Bronchial epithelial cell (primary cell): Measurements from ENCODE around the gene EXOC6. TPM values are rescaled to one million over a fixed set of nuclear protein-coding genes. Genes with fewer than 3 reads are reported as not detected.

Source experiments
- DNase-seq: peaks from one replicate; pipeline ENCODE4 v3.0.0-alpha.2; 2010; ENCODE audit warnings: low read depth
- FAIRE-seq: peaks from 2 replicates; lab custom pipeline; 2011; peaks lifted over from hg19 to GRCh38; lab: Jason Lieb, UNC
- H3K27me3 ChIP-seq: 2 replicates; pipeline ENCODE4 v1.5.1; 2011; ENCODE audit warnings: low read length; ENCODE audit not compliant: control insufficient read depth, insufficient read depth
- H3K36me3 ChIP-seq: 2 replicates; pipeline ENCODE4 v1.5.1; 2011; ENCODE audit warnings: low read length; ENCODE audit not compliant: control insufficient read depth, insufficient read depth
- H3K4me3 ChIP-seq: 2 replicates; pipeline ENCODE4 v1.5.1; 2011; ENCODE audit warnings: mild to moderate bottlenecking, low read depth, low read length, control low read depth
- CTCF ChIP-seq: IDR thresholded peaks from 2 replicates; pipeline ENCODE4 v1.5.1; 2011; ENCODE audit warnings: mild to moderate bottlenecking, moderate library complexity, low read length, control low read depth, inconsistent platforms; ENCODE audit not compliant: insufficient read depth, severe bottlenecking
- total RNA-seq: library from RNA; depleted of rRNA; stranded (reverse); fragments of >200 nt; gene quantifications from 2 replicates; pipeline ENCODE4 v1.2.1, GENCODE V29; 2014

The EXOC6 gene
- total RNA-seq, 1 donor from 2014 or later: 12.4 TPM

GRCh38 chr10:93074147-93074596 lies 225.9 kb downstream of the EXOC6 start:
- FAIRE-seq: no peak
- Histone ChIP-seq H3K36me3 (no peaks in the 10 kb centered on the region), H3K27me3 (peaks cover 56% of the 10 kb centered on the region), H3K4me3 (no peak overlapping the region)
- no peak for DNase-seq
- no peak for TF ChIP-seq CTCF

- no peak for TF ChIP-seq CTCF
- no peak overlapping the region for H3K4me3 ChIP-seq
- FAIRE-seq: no peak
- no peak for DNase-seq
- no peaks in the 10 kb centered on the region for H3K36me3 ChIP-seq
- peaks cover 56% of the 10 kb centered on the region for H3K27me3 ChIP-seq
These were observed 226.5 kb downstream of the EXOC6 start for GRCh38 chr10:93074597-93075368.

DNA sequence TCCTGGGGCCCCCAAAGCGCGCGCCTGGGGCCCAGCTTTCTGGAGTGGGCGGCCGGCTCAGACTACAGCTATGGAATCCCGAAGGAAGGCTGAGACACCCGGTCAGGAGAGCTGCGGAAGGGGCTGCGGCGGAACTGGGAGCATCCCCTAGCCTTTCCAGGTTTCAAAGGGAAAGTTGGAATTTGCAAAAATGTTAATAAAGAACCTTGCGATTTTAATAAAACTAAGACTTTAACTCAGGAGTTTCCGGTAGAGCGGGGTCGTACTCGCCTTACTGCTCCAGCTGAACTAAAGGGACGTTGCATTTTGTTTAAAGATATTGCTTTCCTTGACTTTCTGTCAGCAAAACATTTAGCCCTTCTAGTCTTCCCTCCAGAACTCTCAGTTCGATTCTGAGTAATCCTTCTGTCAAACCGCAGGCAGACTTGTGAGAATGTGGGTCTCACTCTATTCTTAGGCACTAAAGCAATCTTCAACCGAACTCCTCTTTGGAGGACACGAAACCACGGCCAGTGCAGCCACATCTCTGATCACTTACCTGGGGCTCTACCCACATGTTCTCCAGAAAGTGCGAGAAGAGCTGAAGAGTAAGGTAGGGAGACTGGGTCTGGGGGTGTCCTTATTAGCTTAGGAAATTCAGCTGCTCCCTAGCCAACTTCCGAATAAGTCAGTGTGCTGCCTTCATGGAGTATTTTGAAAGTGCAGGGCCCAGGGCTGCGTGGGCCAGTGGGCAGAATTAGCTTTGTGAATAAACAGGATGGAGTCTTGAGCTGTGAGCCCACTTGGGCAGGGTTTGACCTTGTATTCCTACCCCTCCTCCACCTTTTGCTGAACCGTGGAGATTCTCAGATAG lies 227.3 kb downstream of the EXOC6 start:
- no peaks in the 10 kb centered on the region for H3K36me3 ChIP-seq
- DNase-seq (no peak), FAIRE-seq (no peak)
- no peak for TF ChIP-seq CTCF
- H3K27me3 ChIP-seq: peaks cover 49% of the 10 kb centered on the region
- no peak overlapping the region for H3K4me3 ChIP-seq

GRCh38 chr10:93076871-93077270 lies 228.6 kb downstream of the EXOC6 start:
- H3K36me3 ChIP-seq: no peaks in the 10 kb centered on the region
- peaks cover 42% of the 10 kb centered on the region for H3K27me3 ChIP-seq
- DNase-seq (no peak), FAIRE-seq (no peak)
- no peak overlapping the region for H3K4me3 ChIP-seq
- no peak for TF ChIP-seq CTCF

GRCh38 chr10:93077860-93078337 lies 229.6 kb downstream of the EXOC6 start:
- Histone ChIP-seq H3K4me3 (no peak overlapping the region), H3K36me3 (no peaks in the 10 kb centered on the region), H3K27me3 (peaks cover 32% of the 10 kb centered on the region)
- no peak for TF ChIP-seq CTCF
- FAIRE-seq (no peak), DNase-seq (no peak)
